Testis (tissue), 2 donors: Measurements from ENCODE around the gene CDS2.

Experiments
- CTCF ChIP-seq, 3 experiments: fragments of 450-650 bp in 2 of 3; fragments of 200-600 bp in 1 of 3; sonication (generic) in 1 of 3; IDR thresholded peaks; one replicate each; pipeline ENCODE4 v1.5.1; 2016 to 2019; ENCODE audit warnings: antibody characterized with exemption in 3 of 3, mild to moderate bottlenecking in 2 of 3, moderate library complexity in 1 of 3
- POLR2A ChIP-seq: fragments of 450-650 bp; IDR thresholded peaks from one replicate; pipeline ENCODE4 v1.6.1; 2017; ENCODE audit warnings: antibody characterized with exemption, mild to moderate bottlenecking, moderate library complexity

DNA sequence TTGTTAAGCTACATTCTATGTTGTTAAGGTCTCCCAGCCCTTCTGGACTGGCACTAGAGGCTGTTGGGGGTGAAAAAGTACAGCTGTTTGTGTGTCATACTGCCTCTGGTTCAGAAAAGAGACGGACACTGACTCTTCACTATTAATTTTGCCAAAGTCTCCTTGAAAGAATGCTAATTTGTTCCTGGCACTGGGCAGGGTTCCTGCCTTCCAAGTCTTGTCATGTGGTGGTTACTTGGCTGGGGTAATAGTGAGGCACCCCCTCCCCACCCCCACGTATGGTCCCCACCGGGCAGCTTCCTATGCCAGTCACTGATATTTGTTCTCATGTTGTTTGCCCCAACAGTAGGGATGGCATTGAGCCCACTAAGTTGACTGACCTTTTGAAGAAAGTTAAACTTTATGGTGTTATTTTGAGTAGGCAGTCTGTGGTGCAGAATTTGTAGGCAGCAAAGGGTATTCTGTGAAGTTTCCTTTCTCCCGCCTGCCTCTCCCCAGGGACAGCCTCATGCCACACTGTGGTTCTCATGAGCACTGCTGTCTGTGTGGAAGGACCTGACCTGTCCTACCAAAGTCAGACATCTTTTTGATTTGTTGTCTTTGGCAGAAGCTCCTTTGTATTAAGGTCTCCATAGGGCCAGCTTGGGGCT lies 8.7 kb downstream of the CDS2 start:
- no peak for TF ChIP-seq CTCF (IDR thresholded peaks at IDR 0.05)
- no peak for TF ChIP-seq POLR2A
